Activated CD4-positive, CD25-positive, alpha-beta regulatory T cell (primary cell): Measurements from ENCODE around the gene GAREM2.
"Not testable (repeated sequence)": the region's sequence is repeated elsewhere in the genome, so short reads cannot be mapped to it uniquely, and the experiment has no call there.

ENCODE experiments used
- DNase-seq, 4 experiments: peaks; one replicate each; lab custom pipeline; 2025; lab: John Stamatoyannopoulos, UW

GAREM2 gene

DNA sequence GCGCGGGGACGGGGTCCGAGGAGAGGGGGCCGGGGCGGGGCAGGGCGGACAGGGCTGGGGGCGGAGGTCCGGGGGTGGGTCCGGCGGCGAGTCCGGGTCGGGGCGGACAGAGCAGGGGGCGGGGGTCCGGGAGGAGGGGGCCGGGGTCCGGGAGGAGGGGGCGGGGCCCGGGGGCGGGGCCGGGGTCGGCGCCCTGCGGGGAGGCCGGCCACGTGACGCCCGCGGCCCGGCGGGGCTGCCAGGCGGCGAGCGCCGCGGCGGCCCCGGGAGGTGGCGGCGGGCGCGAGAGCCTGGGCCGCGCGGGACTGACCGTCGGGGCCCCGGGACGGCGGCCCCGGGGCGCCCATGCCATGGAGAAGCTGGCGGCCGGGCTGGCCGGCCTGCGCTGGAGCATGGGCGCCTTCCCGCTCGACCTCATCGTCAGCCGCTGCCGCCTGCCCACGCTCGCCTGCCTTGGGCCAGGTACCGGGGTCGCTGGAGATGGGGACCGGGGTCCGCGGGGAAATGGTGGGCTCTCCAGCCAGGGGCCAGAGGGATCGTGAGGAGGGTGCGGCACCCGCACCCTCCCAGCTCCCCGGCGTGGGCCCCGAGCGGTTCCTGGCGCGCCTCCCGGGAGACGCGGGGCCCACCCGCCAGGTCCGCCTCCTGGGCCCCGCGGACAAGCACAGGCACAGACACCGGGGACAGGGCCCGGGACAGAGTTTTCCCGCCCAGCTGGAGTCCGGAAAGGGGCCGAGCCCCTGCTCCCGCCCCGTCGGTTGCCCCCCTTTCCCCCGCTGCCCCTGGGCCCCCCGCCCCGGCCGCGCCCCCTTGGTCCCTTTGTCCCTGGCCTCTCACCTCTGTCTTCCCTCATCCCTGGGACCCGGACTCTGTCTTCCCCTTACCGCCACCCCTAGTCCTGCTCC lies at the start of gene GAREM2:
Gene GAREM2 (plus strand): TSS at position 218 of the 905 bp plus-strand sequence. CDS start 133 bp downstream, at position 351.
- DNase-seq = no peak

DNA sequence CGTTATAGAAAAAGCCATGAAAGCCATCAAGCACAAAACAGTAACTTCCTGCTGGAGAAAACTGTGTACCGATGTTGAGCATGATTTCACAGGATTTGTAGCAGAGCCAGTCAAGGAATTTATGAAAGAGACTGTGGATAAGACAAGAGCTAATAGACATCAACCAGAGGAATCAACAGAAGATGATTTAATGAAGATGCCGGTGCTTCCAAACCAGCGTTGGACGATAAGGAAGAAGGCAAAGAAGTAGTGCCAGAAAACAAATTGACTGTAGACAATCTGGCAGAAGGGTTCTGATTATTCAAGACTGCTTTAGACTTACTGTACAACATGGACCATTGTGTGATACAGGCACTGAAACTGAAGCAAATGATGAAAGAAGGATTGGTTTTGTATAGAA lies 49.5 kb upstream of the GAREM2 start:
- no peak for DNase-seq

DNA sequence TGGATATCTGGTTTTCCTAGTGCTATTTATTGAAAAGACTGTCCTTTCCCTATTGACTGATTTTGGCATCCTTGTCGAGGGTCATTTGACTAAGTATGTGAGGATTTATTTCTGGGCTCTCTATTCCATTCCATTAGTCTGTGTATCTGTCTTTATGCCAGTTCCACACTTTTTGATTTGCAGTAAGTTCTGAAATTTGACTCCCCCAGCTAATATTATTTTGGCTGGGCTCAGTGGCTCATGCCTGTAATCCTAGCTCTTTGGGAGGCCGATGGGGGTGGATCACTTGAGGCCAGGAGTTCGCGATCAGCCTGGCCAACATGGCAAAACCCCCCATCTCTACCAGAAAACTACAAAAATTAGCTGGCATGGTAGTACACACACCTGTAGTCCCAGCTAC lies 46.8 kb upstream of the GAREM2 start:
- no peak for DNase-seq

DNA sequence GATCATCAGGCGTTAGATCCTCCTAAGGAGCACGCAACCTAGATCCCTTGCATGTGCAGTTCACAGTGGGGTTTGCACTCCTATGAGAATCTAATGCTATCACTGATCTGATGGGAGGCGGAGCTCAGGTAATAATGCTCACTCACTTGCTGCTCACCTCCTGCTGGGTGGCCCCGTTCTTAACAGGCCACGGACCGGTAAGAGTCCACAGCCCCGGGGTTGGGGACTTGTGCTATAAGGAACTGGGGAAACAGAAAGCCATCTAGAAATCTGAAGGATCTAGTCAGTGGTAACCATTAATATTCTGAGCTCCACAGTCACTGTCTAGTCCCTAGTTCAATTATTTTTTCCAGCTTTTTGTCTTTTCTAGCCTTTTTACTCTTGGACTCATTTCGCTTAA lies 44.7 kb upstream of the GAREM2 start:
- no peak for DNase-seq

DNA sequence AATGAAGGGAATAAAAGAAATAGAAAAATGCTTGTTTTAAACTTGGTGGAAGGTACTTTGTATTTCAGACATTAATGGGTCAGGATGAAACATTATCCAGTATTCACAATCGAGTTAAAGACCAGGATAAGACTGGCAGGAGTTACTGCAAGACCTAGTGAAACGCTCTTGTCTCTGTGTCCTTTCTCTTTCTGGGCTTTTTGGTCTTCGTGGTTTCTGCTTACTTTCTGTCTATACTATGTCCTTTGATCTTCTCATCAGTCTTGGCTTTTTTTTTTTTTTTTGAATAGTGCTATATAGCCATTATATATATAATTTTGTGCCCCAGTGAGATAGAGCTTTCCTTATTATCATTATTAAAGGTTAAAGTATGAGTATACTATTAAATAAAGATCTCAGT lies 42.1 kb upstream of the GAREM2 start:
- no peak for DNase-seq

DNA sequence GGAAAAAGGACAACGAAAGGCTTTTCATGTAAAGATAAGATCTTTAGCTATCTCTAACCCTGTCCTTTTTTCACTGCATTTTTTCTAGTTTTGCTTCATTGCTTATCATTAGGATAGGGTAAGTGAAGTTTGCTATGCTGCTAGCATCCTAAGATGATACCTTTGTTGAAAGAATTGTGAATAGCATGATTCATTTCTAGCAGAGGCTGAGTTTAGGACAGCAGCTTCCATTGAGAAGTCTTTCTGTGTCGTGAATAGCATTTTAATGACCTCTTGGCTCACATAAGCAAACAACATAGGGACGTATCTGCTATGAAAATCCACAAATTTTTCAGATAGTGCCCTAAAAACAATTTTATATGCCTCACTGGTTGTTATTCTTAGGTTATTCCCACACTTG lies 36.4 kb upstream of the GAREM2 start:
- DNase-seq = no peak

DNA sequence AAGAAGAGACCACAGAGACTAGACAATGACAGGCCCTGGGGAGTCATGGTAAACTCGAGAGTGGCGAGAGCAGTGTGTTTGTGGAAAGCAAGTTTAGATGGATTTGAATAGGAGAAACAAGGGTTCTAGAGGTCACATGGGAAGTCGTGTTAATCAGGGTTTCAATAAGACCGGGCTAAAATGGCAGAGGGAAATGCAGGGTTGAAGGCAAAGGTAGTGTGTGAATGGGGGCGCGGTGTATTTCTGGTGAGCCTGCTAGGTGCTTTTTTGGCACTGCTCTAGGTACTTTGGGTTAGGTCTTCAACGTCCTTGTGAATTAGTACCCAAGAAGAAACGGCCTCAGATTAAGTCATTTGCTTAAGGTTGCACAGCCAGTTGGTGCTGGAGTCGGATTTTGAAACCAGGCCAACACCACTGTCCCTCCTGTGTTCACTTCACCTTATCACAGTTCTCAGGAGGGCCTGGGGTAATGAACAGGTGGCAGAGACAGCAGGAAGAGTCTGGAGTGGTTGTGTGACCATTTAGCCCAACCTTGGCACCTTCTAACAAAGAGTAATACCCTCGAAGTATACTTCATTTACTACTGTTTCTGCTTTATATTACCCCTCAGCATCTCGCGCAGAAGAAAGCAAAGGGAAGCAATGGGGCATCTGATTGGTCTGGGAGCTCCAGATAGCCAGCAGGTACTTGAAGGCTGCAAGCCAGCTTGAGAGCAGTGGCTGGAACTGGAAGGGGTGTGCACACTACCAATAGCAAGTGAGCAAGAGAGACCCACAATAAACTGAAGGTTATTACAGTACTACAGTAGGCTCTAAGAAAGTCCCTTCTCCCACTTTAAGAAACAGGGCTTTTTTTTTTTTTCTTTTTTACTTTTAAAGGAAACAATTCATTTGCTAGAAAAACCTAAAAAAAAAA lies 33.4 kb upstream of the GAREM2 start:
- no peak for DNase-seq

DNA sequence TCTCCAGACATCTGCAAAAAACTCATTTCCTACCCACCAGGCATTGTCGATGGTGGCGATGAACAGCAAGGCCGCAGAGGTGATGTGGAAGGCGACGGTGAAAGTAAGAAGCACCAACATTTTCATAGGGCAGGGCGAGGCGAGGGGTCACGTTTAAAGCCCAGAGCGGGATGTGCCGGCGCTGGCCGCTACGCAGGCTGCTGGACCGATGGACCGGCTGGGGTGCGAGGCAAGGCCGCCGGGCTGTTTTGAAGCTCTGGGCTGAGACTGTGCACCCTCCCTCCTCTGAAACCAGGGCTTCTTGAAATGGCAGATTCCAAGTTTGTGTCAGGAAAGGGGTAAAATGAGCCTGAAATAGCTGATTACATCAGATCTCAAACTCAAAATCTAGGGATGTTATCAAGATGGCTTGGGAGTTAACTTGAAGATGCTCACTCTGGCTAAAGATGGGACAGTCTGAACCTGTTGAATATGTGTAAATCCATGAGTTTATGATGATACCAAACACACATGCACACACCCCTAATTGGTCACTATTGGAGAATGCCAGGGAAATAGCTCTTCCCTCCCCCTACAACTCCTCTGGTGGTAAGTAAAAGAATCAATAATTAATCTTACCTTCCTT lies 31.6 kb upstream of the GAREM2 start:
- no peak for DNase-seq

DNA sequence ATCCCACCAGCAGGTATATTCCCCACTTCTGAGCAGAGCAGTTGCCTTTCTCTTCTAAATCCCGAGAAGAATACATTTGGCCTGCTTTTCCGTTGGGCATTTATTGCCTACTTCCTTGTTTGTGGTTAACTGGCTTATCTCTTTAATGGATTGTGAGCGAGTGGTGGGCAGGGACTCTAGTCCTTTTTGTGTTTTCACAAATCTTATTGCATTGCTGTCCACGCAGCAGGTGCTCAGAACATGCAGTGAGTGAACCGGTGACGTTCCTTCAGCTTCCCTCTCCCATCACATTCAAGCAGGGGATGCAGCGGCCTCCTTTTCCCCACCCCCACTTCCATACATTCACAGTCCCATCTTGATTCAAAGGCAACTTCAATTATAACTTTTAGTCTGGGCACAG lies 28.9 kb upstream of the GAREM2 start:
- DNase-seq = no peak

DNA sequence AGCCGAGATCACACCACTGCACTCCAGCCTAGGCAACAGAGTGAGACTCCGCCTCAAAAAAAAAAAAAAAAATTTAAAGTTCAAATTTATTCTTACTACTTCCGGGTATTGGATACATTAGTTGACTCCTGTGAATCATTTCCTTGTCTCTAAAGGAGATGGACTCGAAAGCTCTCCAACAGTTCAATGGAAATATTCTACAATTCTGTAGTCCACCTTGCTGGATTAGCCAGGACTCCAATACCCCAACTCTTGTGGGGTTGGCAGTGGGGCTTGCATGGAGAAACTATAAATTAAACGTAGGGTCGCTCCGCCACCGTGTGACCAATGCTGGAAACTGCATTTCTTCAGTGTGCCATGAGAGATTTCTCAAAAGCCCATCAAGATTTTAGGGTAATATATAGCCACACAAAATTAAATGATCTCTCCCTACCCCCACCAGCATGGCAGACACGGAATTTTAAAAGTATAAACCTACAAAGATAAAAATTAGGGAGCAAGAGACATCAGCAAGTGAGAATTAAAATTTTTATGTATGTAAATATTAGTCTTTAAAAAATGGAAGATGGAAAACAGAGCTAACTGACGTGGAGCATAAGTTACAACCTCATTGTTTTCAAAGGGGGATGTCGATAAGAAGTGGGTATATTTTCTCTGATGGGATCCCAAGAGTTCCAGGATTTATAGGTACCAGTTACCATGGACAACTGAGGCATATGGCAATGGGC lies 27.8 kb upstream of the GAREM2 start:
- peak; percentile 6 to 33 (median 20) for DNase-seq

DNA sequence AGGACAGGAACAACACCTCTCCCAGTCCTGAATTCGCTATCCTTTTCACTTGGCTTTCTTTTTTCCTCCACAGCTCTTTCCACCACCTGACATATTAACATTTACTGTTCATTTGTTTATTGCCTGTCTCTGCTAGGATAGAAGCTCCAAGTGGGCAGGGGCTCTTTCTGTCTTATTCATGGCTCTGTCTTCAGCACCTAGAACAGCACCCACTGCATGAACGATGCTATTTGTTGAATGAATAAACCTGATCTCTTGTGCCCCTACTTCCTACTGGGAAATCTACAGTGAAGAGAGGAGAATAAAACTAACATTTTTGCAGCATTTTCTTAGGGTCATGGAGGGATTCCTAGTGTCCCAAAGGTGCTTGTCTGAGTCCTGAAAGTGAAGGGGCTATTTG lies 24.4 kb upstream of the GAREM2 start:
- DNase-seq = no peak

DNA sequence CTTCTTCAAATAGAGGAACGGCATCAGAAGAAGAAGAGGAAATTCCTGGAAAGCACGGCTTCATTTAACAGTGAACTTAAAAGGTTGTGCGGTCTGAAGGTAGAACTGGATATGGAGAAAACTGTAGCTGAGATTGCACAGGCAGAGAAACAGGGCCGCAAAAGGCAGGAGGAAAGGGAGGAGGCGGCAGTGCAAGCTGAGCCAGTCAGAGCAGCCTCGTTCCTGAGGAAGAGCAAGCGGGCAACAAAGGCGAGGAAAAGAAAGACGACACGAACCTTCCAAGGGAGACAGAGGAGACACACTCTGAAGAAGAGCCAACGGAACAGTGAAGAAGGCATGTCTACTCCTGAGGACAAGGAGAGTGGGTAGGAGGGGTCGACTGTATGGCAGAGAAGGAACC lies 22.6 kb upstream of the GAREM2 start:
- DNase-seq = no peak

DNA sequence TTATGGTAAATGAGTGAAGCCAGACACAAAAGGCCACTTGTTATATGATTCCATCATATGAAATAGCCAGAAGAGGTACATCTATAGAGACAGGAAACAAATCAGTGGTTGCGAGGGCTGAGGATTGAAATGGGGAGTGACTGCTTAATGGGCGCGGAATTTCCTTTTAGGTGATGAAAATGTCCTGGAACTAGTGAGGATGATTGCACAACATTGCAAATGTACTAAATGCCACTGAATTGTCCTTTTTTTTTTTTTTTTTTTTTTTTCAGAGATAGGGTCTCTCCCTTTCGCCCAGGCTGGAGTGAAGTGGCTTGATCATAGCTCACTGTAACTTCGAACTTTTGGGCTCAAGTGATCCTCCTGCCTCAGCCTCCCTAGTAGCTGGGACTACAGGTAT lies 15.3 kb upstream of the GAREM2 start:
- DNase-seq = no peak

DNA sequence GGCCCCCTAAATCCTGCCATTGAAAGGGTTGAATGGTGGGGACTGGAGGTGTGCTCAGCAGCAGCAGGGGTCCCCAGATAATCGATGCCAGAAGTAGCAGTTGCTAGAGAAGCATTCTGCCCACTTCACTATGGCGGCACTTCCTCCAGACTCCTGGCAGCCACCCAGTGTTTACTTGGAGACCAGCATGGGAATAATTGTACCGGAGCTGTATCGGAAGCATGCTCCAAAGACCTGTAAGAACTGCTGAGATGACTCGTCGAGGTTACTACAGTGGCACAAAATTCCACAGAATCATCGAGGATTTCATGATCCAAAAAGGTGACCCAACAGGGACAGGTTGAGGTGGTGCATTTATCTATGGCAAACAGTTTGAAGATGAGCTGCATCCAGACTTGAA lies 11.0 kb upstream of the GAREM2 start:
- no peak for DNase-seq

DNA sequence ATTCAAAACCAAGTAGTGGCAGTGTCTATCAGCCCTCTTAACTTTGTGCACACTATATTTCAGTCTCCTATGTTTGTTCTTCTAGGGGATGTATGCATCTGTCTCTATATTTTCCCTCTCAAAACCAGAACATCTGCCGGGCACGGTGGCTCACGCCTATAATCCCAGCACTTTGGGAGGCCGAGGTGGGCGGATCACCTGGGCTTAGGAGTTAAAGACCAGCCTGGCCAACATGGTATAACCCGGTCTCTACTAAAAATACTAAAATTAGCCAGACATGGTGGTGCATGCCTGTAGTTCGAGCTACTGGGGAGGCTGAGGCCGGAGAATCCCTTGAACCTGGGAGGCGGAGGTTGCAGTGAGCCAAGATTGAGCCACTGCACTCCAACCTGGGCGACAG lies 9.9 kb upstream of the GAREM2 start:
- no peak for DNase-seq

DNA sequence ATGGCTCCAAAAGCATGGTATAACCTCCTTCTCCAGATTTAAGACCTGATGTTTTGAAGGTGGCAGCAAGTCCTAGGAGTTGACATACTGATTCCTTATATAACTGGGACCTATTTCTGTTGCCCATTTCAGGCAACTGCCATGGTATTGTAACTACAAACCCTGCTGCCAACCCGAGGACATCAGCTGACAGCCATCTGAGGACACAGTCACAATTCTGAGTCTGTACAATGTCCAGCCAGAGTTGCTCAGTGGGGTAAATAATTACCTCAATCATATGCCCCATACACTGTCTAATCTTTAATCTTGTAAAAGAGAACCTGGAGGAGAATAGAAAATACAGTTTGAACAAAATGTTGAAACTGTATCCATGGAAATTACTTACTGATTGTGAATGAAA lies 8.7 kb upstream of the GAREM2 start:
- no peak for DNase-seq

DNA sequence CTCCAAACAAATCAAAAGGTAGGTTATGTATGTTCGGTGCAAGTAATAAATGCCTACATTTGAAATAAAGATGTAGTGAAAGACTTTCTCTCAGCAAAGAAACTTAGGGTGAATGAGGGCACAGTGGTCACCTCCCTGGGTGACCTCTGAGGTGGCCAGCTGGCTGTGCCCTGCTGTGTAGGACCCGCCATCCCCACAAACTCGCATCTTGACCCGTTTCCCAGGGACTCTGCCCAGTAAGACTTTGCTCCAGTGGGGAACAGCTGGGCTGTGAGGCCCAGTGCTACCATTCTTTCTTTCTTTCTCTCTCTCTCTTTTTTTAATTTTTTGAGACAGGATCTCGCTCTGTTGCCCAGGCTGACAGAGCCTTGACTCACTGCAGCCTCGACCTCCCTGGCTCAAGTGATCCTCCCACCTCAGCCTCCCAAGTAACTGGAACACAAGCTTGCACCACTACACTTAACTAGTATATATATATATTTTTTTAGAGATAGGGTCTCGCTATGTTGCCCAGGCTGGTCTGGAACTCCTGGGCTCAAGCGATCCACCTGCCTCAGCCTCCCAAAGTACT lies 8.2 kb upstream of the GAREM2 start:
- no peak for DNase-seq

DNA sequence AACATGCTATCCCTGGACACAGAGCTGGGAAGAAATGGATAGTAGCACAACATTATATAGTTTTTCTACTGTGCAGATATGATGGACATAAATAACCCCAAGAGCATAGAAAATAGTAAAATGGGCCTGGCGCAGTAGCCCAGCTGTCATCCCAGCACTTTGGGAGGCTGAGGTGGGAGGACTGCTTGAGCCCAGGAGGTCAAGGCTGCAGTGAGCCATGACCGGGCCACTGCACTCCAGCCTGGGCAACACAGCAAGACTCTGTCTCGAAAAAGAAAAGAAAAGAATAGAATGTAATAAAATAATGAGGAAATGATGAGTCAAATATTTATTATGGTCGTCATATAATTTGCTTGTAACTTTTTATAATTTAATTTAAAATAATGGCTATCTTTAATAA lies 7.5 kb upstream of the GAREM2 start:
- DNase-seq = no peak

DNA sequence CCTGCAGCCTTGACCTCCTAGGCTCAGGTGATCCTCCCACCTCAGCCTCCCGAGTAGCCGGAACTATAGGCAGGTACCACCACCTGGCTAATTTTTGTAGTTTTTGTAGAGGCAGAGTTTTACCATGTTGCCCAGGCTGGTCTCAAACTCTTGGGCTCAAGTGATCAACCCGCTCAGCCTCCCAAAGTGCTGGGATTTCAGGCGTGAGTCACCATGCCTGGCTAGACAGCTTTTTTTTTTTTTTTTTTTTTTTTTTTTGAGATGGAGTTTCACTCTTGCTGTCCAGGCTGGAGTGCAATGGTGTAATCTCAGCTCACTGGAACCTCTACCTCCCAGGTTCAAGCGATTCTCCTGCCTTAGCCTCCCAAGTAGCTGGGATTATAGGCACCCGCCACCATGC lies 6.3 kb upstream of the GAREM2 start:
- not testable (repeated sequence) for DNase-seq

DNA sequence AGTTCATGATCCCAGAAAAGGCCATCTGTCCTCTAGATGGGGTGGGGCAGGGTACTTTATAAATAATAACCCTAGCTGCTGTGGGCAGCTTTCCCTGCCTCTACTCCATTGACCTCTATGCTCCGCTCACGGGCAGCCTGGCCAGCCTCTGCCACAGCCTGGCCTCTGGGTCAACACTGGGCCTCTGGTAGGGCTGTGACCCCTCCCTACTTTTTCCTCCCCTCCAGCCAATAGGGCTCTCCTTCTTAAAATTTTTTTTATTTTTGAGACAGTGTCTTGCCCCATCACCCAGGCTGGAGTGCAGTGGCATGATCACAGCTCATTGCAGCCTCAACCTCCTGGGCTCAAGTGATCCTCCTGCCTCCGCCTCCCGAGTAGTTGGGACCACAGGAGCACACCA lies 4.1 kb upstream of the GAREM2 start:
- DNase-seq = no peak

DNA sequence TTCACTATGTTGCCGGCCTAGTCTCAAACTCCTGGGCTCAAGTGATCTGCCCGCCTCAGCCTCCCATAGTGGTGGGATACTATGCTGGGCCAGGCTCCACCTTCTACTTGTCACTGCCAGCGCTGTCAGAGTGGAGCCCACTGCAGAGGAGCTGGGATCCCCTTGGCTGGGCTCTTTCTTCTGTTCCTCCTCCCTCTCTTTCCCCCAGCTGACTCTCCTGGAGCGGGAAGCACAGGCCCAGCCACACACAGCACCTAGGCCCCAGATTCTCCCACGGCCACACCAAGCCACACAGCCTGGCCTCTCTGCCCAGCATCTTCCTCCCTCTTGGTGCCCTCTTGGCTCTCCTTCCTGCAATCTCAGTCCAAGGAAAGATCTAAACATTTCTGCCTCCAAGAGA lies 3.7 kb upstream of the GAREM2 start:
- DNase-seq = no peak
